ENCODE measurements around the gene AP1S2. TPM values are rescaled to one million over a fixed set of nuclear protein-coding genes. Genes with fewer than 3 reads are reported as not detected.

Gene AP1S2
- total and polyA plus RNA-seq, 10 donors, result 23.3 to 133 (median 64.7) TPM

DNA sequence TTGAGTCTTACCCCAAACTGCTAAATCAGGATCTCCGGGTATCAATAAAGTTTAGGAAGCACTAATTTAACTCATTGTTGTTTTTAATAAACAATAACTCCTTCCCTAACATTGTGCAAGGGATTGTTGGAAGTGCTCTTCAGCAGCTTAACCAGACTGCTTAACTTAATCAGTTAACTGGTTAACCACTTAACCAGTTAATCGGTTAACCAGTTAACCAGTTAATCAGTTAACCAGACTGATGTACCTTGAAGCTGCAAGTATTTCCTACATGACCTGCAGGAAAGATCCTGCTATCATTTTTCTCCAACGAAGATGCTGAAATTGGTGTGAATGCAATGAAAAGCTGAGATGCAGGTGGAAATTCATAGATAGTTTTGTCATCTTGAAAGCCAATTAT lies 40.1 kb upstream of the AP1S2 start:
- no peak for TF ChIP-seq POLR2AphosphoS5 (IDR thresholded peaks at IDR 0.05)
- TF ChIP-seq POLR2A (IDR thresholded peaks at IDR 0.05), result no peak
- TF ChIP-seq, protein P1, sequence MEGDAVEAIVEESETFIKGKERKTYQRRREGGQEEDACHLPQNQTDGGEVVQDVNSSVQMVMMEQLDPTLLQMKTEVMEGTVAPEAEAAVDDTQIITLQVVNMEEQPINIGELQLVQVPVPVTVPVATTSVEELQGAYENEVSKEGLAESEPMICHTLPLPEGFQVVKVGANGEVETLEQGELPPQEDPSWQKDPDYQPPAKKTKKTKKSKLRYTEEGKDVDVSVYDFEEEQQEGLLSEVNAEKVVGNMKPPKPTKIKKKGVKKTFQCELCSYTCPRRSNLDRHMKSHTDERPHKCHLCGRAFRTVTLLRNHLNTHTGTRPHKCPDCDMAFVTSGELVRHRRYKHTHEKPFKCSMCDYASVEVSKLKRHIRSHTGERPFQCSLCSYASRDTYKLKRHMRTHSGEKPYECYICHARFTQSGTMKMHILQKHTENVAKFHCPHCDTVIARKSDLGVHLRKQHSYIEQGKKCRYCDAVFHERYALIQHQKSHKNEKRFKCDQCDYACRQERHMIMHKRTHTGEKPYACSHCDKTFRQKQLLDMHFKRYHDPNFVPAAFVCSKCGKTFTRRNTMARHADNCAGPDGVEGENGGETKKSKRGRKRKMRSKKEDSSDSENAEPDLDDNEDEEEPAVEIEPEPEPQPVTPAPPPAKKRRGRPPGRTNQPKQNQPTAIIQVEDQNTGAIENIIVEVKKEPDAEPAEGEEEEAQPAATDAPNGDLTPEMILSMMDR (IDR thresholded peaks at IDR 0.05 in 8 of 11, conservative IDR thresholded peaks at IDR 0.05 in 3 of 11), result no peak
- Histone ChIP-seq H3K27ac (no peak overlapping the region), H3K4me3 (no peak overlapping the region), H3K9me3 (peaks cover 0 to 3% (median 0%) of the 10 kb centered on the region in 8 donors), H3K36me3 (no peaks in the 10 kb centered on the region), H3K4me1 (no peaks in the 10 kb centered on the region), H3K27me3 (replicated peaks in 1 of 7) (peaks cover 0 to 6% (median 0%) of the 10 kb centered on the region in 7 donors)
- DNase-seq, result no peak
- WGBS, 5 donors, result 79 to 92% (median 87%) methylated on average over 3 of the region's 3 CpGs
- intact Hi-C loops (cut with DNase I; ENCODE audit: low total_unique reads), result no loop called here

DNA sequence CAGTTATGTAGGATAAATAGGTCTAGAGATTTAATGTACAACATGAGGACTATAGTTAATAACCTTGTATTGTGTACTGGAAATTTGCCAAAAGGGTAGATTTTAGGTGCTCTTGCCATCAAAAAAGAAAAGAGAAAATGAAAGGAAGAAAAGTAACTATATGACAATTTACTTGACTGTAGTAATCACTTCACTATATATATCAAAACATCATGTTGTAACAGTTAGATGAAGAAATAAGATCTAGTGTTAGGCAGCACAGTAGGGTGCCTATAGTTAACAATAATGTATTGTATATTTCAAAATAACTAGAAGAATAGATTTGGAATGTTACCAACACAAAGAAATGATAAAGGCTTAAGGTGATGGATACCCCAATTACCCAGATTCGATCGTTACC lies 35.9 kb upstream of the AP1S2 start:
- Histone ChIP-seq H3K4me3 (no peak overlapping the region), H3K27me3 (replicated peaks in 1 of 7) (no peaks in the 10 kb centered on the region), H3K9me3 (no peaks in the 10 kb centered on the region), H3K27ac (no peak overlapping the region), H3K4me1 (no peaks in the 10 kb centered on the region), H3K36me3 (no peaks in the 10 kb centered on the region)
- intact Hi-C loops (cut with DNase I; ENCODE audit: low total_unique reads), result no loop called here
- DNase-seq, result no peak
- WGBS, 5 donors, result 87 to 98% (median 97%) methylated on average over 2 of the region's 2 CpGs
- TF ChIP-seq POLR2AphosphoS5 (IDR thresholded peaks at IDR 0.05) (no peak), POLR2A (IDR thresholded peaks at IDR 0.05) (no peak)
- TF ChIP-seq, protein P1 (IDR thresholded peaks at IDR 0.05 in 8 of 11, conservative IDR thresholded peaks at IDR 0.05 in 3 of 11), result no peak

DNA sequence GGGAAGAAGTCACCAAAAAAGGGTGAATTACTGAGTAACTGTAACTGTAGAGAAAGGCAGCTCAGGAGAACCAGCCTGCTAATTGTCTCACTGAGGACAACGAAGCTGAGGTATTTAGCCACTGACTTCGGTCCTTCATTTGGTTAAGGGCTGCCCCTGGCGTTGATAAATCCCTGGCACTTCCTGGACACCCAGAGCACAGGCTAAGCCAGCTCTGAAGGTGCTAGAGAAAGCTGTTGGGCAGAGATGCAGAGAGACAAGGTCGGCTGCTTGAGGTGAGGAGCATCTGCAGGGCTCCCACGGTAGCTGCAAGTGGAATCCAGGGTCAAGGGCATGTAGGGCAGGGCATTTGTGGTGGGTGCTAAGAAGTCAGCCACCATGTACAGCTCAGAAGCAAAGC lies 33.4 kb upstream of the AP1S2 start:
- Histone ChIP-seq H3K27me3 (replicated peaks in 1 of 7) (peaks cover 0 to 3% (median 0%) of the 10 kb centered on the region in 7 donors), H3K36me3 (no peaks in the 10 kb centered on the region), H3K4me1 (peaks cover 0 to 1% (median 0%) of the 10 kb centered on the region in 6 donors), H3K9me3 (no peaks in the 10 kb centered on the region), H3K4me3 (no peak overlapping the region), H3K27ac (no peak overlapping the region)
- DNase-seq, result no peak
- TF ChIP-seq, protein P1 (IDR thresholded peaks at IDR 0.05 in 8 of 11, conservative IDR thresholded peaks at IDR 0.05 in 3 of 11), result no peak
- TF ChIP-seq POLR2A (IDR thresholded peaks at IDR 0.05) (no peak), POLR2AphosphoS5 (IDR thresholded peaks at IDR 0.05) (no peak)
- 47 to 87% (median 75%) methylated on average over 3 to 5 of the region's 5 CpGs for WGBS, 5 donors
- intact Hi-C loops (cut with DNase I; ENCODE audit: low total_unique reads), result no loop called here

DNA sequence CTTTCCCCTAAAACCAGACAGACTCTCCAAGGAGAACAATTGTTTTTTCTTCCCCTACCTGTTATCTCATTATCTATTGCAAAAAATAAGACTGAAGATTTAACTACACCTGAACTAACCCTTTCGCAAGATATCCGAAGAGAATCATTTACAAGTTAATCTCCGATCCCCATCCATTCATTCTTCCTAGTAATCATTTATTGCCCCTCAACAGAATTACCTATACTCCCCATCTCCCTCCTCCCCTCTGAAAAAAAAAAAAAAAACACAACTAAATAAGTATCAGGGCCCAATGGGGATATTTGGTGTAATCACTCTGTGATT lies 28.9 kb upstream of the AP1S2 start:
- intact Hi-C loops (cut with DNase I; ENCODE audit: low total_unique reads), result no loop called here
- 95 to 97% (median 96%) methylated on average over 3 of the region's 3 CpGs for WGBS, 5 donors

More for the DNA sequence above, 28.9 kb upstream of the AP1S2 start:
- Histone ChIP-seq H3K36me3 (no peaks in the 10 kb centered on the region), H3K4me3 (no peak overlapping the region), H3K9me3 (peaks cover 0 to 20% (median 3%) of the 10 kb centered on the region in 8 donors), H3K27ac (no peak overlapping the region), H3K4me1 (peaks cover 0 to 8% (median 0%) of the 10 kb centered on the region in 6 donors), H3K27me3 (replicated peaks in 1 of 7) (peaks cover 0 to 15% (median 0%) of the 10 kb centered on the region in 7 donors)
- no peak for DNase-seq
- TF ChIP-seq POLR2AphosphoS5 (IDR thresholded peaks at IDR 0.05), result no peak
- TF ChIP-seq POLR2A (IDR thresholded peaks at IDR 0.05), result no peak
- TF ChIP-seq, protein P1 (IDR thresholded peaks at IDR 0.05 in 8 of 11, conservative IDR thresholded peaks at IDR 0.05 in 3 of 11), result no peak

Measured in spleen (tissue), 11 donors.